K562 (cell line): ENCODE data around the gene ALG12. TPM values are rescaled to one million over a fixed set of nuclear protein-coding genes. Genes with fewer than 3 reads are reported as not detected.

Source experiments
- ATAC-seq: fragments of 200-7000 bp; cut with Tn5 transposase; 3 replicates; pipeline ENCODE4 v1.9.1; 2020; ENCODE audit warnings: moderate library complexity
- BruUV-seq: library from RNA; stranded (reverse); fragments of 400-500 nt; replicated peaks from 2 replicates; lab custom pipeline; 2021; lab: Mats Ljungman, UMichigan
- CTCF ChIA-PET: fragments of 300-600 bp; formaldehyde crosslinking; extraction: SDS; loops from one replicate; lab custom pipeline; 2021; ENCODE audit warnings: low intra/inter-chr PET ratio; lab: Yijun Ruan, JAX
- POLR2A ChIA-PET: fragments of 300-600, 350-650 bp; sonication (Branson Sonifier 250); formaldehyde crosslinking; extraction: SDS; loops from one replicate; lab custom pipeline; 2021; ENCODE audit warnings: antibody characterized with exemption, inconsistent platforms; lab: Yijun Ruan, JAX
- DNase-seq, 4 experiments: peaks; one replicate each; pipeline versions ENCODE4 v3.0.0 to v3.0.0-alpha.2; 2011 to 2018; ENCODE audit warnings: low spot score in 3 of 4, mixed read lengths in 3 of 4; ENCODE audit errors: extremely low read depth in 1 of 4
- FAIRE-seq: peaks from 2 replicates; lab custom pipeline; 2011; peaks lifted over from hg19 to GRCh38; lab: Jason Lieb, UNC
- H2AFZ ChIP-seq: 2 replicates; pipeline ENCODE4 v1.6.0; 2011; ENCODE audit warnings: low read depth, low read length, control low read depth, inconsistent platforms
- H3K27ac ChIP-seq: fragments of 200-600 bp; 3 replicates; pipeline ENCODE4 v1.8.0; 2011; ENCODE audit warnings: low read depth, mild to moderate bottlenecking, control low read depth, inconsistent platforms, low read length, moderate library complexity, mixed read lengths; ENCODE audit errors: extremely low read depth
- H3K27me3 ChIP-seq, 2 experiments: fragments of 300-600 bp in 1 of 2; 2 replicates in 1 of 2; 3 replicates in 1 of 2; pipeline versions ENCODE4 v1.6.0 to v1.8.0; 2011; ENCODE audit warnings: inconsistent platforms in 2 of 2, low read length in 2 of 2, mild to moderate bottlenecking in 1 of 2, mixed read lengths in 1 of 2, moderate library complexity in 1 of 2; ENCODE audit not compliant: control insufficient read depth in 2 of 2, insufficient read depth in 2 of 2
- H3K36me3 ChIP-seq: fragments of 300-600 bp; 3 replicates; pipeline ENCODE4 v1.8.0; 2011; ENCODE audit warnings: mild to moderate bottlenecking, low read length, inconsistent platforms; ENCODE audit not compliant: control insufficient read depth, insufficient read depth
- H3K4me1 ChIP-seq, 2 experiments: fragments of 200-600 bp in 1 of 2; replicated peaks in 1 of 2; 2 replicates in 1 of 2; 3 replicates in 1 of 2; pipeline versions ENCODE4 v1.5.1 to v1.8.0; 2011; ENCODE audit warnings: inconsistent platforms in 2 of 2, low read length in 2 of 2, mild to moderate bottlenecking in 1 of 2, mixed read lengths in 1 of 2, moderate library complexity in 1 of 2; ENCODE audit not compliant: control insufficient read depth in 2 of 2, insufficient read depth in 2 of 2
- H3K4me2 ChIP-seq: 2 replicates; pipeline ENCODE4 v1.6.1; 2011; ENCODE audit warnings: low read length, control low read depth, inconsistent platforms, mixed read lengths; ENCODE audit not compliant: insufficient read depth
- H3K4me3 ChIP-seq: fragments of 200-600 bp; sonication (generic), shearing (Covaris generic); 2 replicates; pipeline ENCODE4 v1.5.1; 2016; ENCODE audit warnings: control low read depth, inconsistent platforms
- H3K79me2 ChIP-seq: fragments of 200-600 bp; 3 replicates; pipeline ENCODE4 v1.8.0; 2011; ENCODE audit warnings: low read length, inconsistent platforms; ENCODE audit not compliant: control insufficient read depth, insufficient read depth
- H3K9ac ChIP-seq, 2 experiments: 2 replicates each; pipeline versions ENCODE4 v1.6.0 to v1.6.1; 2011; ENCODE audit warnings: low read depth in 2 of 2, low read length in 2 of 2, control low read depth in 1 of 2, inconsistent platforms in 1 of 2, mild to moderate bottlenecking in 1 of 2, mixed read lengths in 1 of 2; ENCODE audit not compliant: insufficient read depth in 1 of 2
- H3K9me1 ChIP-seq: one replicate; pipeline ENCODE4 v1.6.0; 2011; ENCODE audit warnings: inconsistent platforms, mild to moderate bottlenecking, low read length, moderate library complexity; ENCODE audit not compliant: control insufficient read depth, insufficient read depth
- H3K9me3 ChIP-seq: replicated peaks from 2 replicates; pipeline ENCODE4 v1.5.1; 2011; ENCODE audit warnings: low read depth, low read length, inconsistent platforms; ENCODE audit not compliant: control insufficient read depth, insufficient read depth
- H4K20me1 ChIP-seq: replicated peaks from 2 replicates; pipeline ENCODE4 v1.6.1; 2011; ENCODE audit warnings: low read length, inconsistent platforms, mixed read lengths; ENCODE audit not compliant: control insufficient read depth, insufficient read depth
- HDAC2 ChIP-seq: fragments of 450-650 bp; IDR thresholded peaks from 2 replicates; pipeline ENCODE4 v1.6.1; 2016; ENCODE audit warnings: mild to moderate bottlenecking
- KAT8 ChIP-seq: fragments of 450-650 bp; IDR thresholded peaks from 2 replicates; pipeline ENCODE4 v1.6.1; 2016; ENCODE audit warnings: low read depth, mild to moderate bottlenecking
- KLF13 ChIP-seq: fragments of 450-650 bp; IDR thresholded peaks from 2 replicates; pipeline ENCODE4 v1.6.1; 2016; ENCODE audit warnings: missing genetic modification characterization, low read depth, mild to moderate bottlenecking, missing compliant biosample characterization, moderate library complexity, borderline replicate concordance
- PHF21A ChIP-seq: fragments of 450-650 bp; IDR thresholded peaks from 2 replicates; pipeline ENCODE4 v1.6.1; 2017; ENCODE audit warnings: low read depth, borderline replicate concordance
- POLR2AphosphoS2 ChIP-seq: IDR thresholded peaks from 2 replicates; pipeline ENCODE4 v1.6.1; 2012; ENCODE audit warnings: low read length, improper control_type of control experiment
- SIN3B ChIP-seq: fragments of 450-650 bp; IDR thresholded peaks from 2 replicates; pipeline ENCODE4 v1.6.1; 2017; ENCODE audit warnings: low read depth, mild to moderate bottlenecking, moderate library complexity
- SUPT5H ChIP-seq: fragments of 450-650 bp; IDR thresholded peaks from 2 replicates; pipeline ENCODE4 v1.6.1; 2016
- TCF7L2 ChIP-seq: fragments of 150-350 bp; IDR thresholded peaks from 2 replicates; pipeline ENCODE4 v1.6.1; 2016; ENCODE audit warnings: low read depth, mild to moderate bottlenecking, low read length, moderate library complexity
- TFAM ChIP-seq: fragments of 250-450 bp; sonication (Bioruptor Pico); conservative IDR thresholded peaks from 2 replicates; pipeline ENCODE4 v1.5.0; 2021; ENCODE audit warnings: mild to moderate bottlenecking, moderate library complexity
- YY1 ChIP-seq, 3 experiments: IDR thresholded peaks; 2 replicates each; pipeline ENCODE4 v1.6.1; 2011; ENCODE audit warnings: low read length in 2 of 3, mild to moderate bottlenecking in 2 of 3, moderate library complexity in 2 of 3, borderline replicate concordance in 1 of 3, control low read depth in 1 of 3, low read depth in 1 of 3; ENCODE audit not compliant: insufficient read depth in 3 of 3, insufficient replicate concordance in 2 of 3, control insufficient read depth in 1 of 3, insufficient read length in 1 of 3; ENCODE audit errors: extremely low read depth in 1 of 3
- ZNF121 ChIP-seq: sonication (generic); formaldehyde crosslinking; conservative IDR thresholded peaks from 2 replicates; pipeline ENCODE4 v1.8.0; 2022; ENCODE audit warnings: missing genetic modification reagents
- ZNF133 ChIP-seq: fragments of 250-450 bp; sonication (Bioruptor Pico); IDR thresholded peaks from 2 replicates; pipeline ENCODE4 v1.4.0; 2020; ENCODE audit warnings: mild to moderate bottlenecking
- ZNF395 ChIP-seq: fragments of 200-800 bp; sonication (Bioruptor generic); IDR thresholded peaks from 2 replicates; pipeline ENCODE4 v1.6.1; 2017; ENCODE audit warnings: missing genetic modification characterization, missing compliant biosample characterization
- ZNF561 ChIP-seq: fragments of 450-650 bp; formaldehyde crosslinking; conservative IDR thresholded peaks from 2 replicates; pipeline ENCODE4 v1.4.0; 2020; ENCODE audit warnings: mild to moderate bottlenecking, moderate library complexity
- WGBS: fragments of 100-300 bp; shearing (Covaris generic); methylation state at CpG from one replicate; pipeline ENCODE4 v1.1.6; 2016; ENCODE audit warnings: low coverage, mixed read lengths; ENCODE audit not compliant: insufficient coverage; ENCODE audit errors: missing lambda C conversion rate; 5-methylcytosine and 5-hydroxymethylcytosine counted together
- in situ Hi-C: fragments of 300-500 bp; cut with MboI; formaldehyde crosslinking; loops from 4 replicates; pipeline ENCODE4 v1.15.0; 2018; ENCODE audit warnings: inconsistent platforms, mixed read lengths
- intact Hi-C: fragments of 100-400 bp; cut with micrococcal nuclease; formaldehyde crosslinking; loops from 2 replicates; pipeline ENCODE4 v1.14.2; 2022
- polyA plus RNA-seq, 8 experiments: library from polyadenylated mRNA; depleted of rRNA in 4 of 8; stranded (reverse) in 5 of 8; unstranded in 3 of 8; fragments of >200 nt; fragmentation: Nextera tagmentation in 2 of 8; fragmentation: Illumina TruSeq in 1 of 8; extraction: Ambion mirVana in 2 of 8; extraction: Trizol in 1 of 8; gene quantifications; 2 replicates each; pipeline versions ENCODE4 v1.2.1 to v1.2.3, GENCODE V29; 2011 to 2014; ENCODE audit warnings: inconsistent platforms in 1 of 8, missing spikeins in 1 of 8
- total RNA-seq, 7 experiments: library from RNA; depleted of rRNA in 6 of 7; stranded (reverse); fragments of >200 nt in 6 of 7; fragmentation: Illumina TruSeq in 2 of 7; extraction: Trizol in 2 of 7; gene quantifications; 2 replicates each; pipeline versions ENCODE4 v1.2.1 to v1.2.3, GENCODE V29; 2011 to 2021; ENCODE audit warnings: low replicate concordance in 1 of 7

ALG12 gene
- total and polyA plus RNA-seq, 9 of the 15 experiments (the other 6 are each of a cell fraction or from before 2014, with no cell fraction given) = 0.20 to 8.5 (median 3.4) TPM

- intact Hi-C loops (no loop called here), in situ Hi-C loops (loop anchor here (10.0 kb wide), 1 partner anchor 86 kb away; the partner anchor contains the start of gene BRD1)
- no peak for DNase-seq
- H3K9me3 ChIP-seq = no peaks in the 10 kb centered on the region
- no peaks in the 10 kb centered on the region for H3K27me3 ChIP-seq
- no peak for FAIRE-seq
- H4K20me1 ChIP-seq = no peaks in the 10 kb centered on the region
- no peak for TF ChIP-seq ZNF395 (CRISPR knock-in tag)
- TF ChIP-seq HDAC2 = no peak
- TF ChIP-seq PHF21A = no peak
- TF ChIP-seq SIN3B = no peak
- no peak for TF ChIP-seq KLF13
- TF ChIP-seq ZNF121 (CRISPR knock-in tag) = no peak
- TF ChIP-seq KAT8 = no peak
- TF ChIP-seq POLR2AphosphoS2 = no peak
- no peak for TF ChIP-seq SUPT5H
- no peak for TF ChIP-seq TCF7L2
- TF ChIP-seq TFAM (CRISPR knock-in tag) = no peak
- TF ChIP-seq YY1 (IDR thresholded peaks at IDR 0.05; ENCODE audit: borderline replicate concordance in 1 of 3, control insufficient read depth in 1 of 3, extremely low read depth in 1 of 3, insufficient read depth in 3 of 3, insufficient read length in 1 of 3, insufficient replicate concordance in 2 of 3, low read depth in 1 of 3, low read length in 2 of 3) = no peak
- no peak for TF ChIP-seq ZNF133 (CRISPR knock-in tag)
- no peak for TF ChIP-seq ZNF561 (CRISPR knock-in tag)
- no peak overlapping the region for H3K4me2 ChIP-seq
- POLR2A ChIA-PET = no interaction called here
- BruUV-seq = no TSS peak
- no peak for ATAC-seq
- no peak overlapping the region for H2AFZ ChIP-seq
- no peak overlapping the region for H3K9ac ChIP-seq
- H3K79me2 ChIP-seq = no peaks in the 10 kb centered on the region
- 86% methylated on average over 17 of the region's 27 CpGs for WGBS
- H3K4me1 ChIP-seq = peaks cover 0 to 12% of the 10 kb centered on the region in 2 experiments; a peak in 1 of 5 replicates
- no peak overlapping the region for H3K27ac ChIP-seq
- CTCF ChIA-PET = no interaction called here
- no peaks in the 10 kb centered on the region for H3K9me1 ChIP-seq
- peaks cover 14% of the 10 kb centered on the region; the same call in 2 of the 3 replicates for H3K36me3 ChIP-seq
- H3K4me3 ChIP-seq = no peak overlapping the region
Observed at GRCh38 chr22:49910229-49911155, 7.7 kb downstream of the ALG12 start.
